22Rv1 (cell line): ENCODE data around the gene NOL9.
"Not testable (repeated sequence)": the region's sequence is repeated elsewhere in the genome, so short reads cannot be mapped to it uniquely, and the experiment has no call there.

Experiments
- H3K27ac ChIP-seq: fragments of 450-650 bp; 2 replicates; pipeline ENCODE4 v1.5.1; 2017
- ZFX ChIP-seq: fragments of 450-650 bp; IDR thresholded peaks from 2 replicates; pipeline ENCODE4 v1.6.1; 2017; ENCODE audit warnings: antibody characterized with exemption, borderline replicate concordance
- TF ChIP-seq, protein P1 (sequence below): fragments of 450-650 bp; IDR thresholded peaks from 2 replicates; pipeline ENCODE4 v1.5.1; 2017; ENCODE audit warnings: mild to moderate bottlenecking

NOL9 gene

GRCh38 chr1:6574818-6575217 is 20.5 kb upstream of the NOL9 start:
- no peak overlapping the region for H3K27ac ChIP-seq
- TF ChIP-seq ZFX: no peak
- TF ChIP-seq, protein P1, sequence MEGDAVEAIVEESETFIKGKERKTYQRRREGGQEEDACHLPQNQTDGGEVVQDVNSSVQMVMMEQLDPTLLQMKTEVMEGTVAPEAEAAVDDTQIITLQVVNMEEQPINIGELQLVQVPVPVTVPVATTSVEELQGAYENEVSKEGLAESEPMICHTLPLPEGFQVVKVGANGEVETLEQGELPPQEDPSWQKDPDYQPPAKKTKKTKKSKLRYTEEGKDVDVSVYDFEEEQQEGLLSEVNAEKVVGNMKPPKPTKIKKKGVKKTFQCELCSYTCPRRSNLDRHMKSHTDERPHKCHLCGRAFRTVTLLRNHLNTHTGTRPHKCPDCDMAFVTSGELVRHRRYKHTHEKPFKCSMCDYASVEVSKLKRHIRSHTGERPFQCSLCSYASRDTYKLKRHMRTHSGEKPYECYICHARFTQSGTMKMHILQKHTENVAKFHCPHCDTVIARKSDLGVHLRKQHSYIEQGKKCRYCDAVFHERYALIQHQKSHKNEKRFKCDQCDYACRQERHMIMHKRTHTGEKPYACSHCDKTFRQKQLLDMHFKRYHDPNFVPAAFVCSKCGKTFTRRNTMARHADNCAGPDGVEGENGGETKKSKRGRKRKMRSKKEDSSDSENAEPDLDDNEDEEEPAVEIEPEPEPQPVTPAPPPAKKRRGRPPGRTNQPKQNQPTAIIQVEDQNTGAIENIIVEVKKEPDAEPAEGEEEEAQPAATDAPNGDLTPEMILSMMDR: no peak

GRCh38 chr1:6574025-6574620 is 19.8 kb upstream of the NOL9 start:
- TF ChIP-seq ZFX: no peak
- TF ChIP-seq, protein P1: no peak
- no peak overlapping the region for H3K27ac ChIP-seq

DNA sequence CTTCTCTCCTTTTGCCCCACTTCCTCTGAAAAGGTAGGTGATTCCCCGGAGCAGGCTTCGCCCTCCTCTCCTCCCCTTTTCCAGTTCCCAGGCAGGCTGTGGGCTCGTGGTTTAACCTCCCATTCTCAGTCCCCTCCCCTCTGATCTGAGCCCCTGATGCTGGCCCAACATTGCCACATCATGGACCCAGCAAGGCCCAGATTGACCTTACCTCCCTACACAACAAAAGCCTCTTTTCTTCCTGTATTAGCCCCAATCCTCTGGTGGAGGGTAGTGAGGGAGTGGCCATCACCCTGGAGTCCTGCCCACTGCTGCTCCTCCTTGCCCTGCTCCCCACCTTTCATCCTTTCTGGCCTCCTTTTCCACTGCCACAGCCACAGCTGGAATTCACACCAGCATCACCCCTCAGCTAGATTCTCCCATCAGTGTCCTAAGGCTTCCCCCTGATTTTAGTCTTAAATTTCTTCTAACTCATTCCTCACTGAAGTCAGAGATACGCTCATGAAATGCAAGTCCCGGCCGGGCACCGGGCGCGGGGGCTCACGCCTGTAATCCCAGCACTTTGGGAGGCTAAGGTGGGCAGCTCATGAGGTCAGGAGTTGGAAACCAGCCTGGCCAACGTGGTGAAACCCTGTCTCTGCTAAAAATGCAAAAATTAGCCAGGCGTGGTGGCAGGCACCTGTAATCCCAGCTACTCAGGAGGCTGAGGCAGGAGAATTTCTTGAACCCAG is 18.5 kb upstream of the NOL9 start:
- H3K27ac ChIP-seq: no peak overlapping the region
- TF ChIP-seq, protein P1: no peak
- TF ChIP-seq ZFX: no peak

GRCh38 chr1:6570987-6571386 is 16.7 kb upstream of the NOL9 start:
- no peak overlapping the region for H3K27ac ChIP-seq
- no peak for TF ChIP-seq ZFX
- TF ChIP-seq, protein P1: no peak

DNA sequence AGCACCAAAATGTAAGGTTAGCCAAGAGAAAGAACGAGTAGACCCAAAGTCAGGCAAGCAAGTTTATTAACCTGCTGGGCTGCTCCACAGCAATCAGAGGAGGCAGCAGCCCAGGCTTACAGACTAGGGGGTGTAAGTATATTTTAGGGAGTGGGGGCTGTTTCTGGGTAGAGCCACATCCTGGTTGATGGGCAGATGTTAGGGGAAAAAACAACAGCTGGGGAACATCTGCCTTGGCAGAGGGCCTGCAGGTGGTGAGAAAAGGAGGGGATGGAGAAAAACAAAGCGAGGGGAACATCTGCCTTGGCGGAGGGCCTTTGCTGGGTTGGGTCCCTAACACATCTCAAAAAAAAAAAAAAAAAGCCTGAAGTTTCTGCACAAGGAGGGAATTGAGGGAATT is 15.8 kb upstream of the NOL9 start:
- TF ChIP-seq, protein P1: no peak
- TF ChIP-seq ZFX: no peak
- no peak overlapping the region for H3K27ac ChIP-seq

GRCh38 chr1:6569033-6569432 is 14.7 kb upstream of the NOL9 start:
- no peak overlapping the region for H3K27ac ChIP-seq
- TF ChIP-seq, protein P1: no peak
- TF ChIP-seq ZFX: no peak

- H3K27ac ChIP-seq: no peak overlapping the region
- TF ChIP-seq, protein P1: no peak
- no peak for TF ChIP-seq ZFX
These were observed 6.0 kb upstream of the NOL9 start for GRCh38 chr1:6560267-6560666.

DNA sequence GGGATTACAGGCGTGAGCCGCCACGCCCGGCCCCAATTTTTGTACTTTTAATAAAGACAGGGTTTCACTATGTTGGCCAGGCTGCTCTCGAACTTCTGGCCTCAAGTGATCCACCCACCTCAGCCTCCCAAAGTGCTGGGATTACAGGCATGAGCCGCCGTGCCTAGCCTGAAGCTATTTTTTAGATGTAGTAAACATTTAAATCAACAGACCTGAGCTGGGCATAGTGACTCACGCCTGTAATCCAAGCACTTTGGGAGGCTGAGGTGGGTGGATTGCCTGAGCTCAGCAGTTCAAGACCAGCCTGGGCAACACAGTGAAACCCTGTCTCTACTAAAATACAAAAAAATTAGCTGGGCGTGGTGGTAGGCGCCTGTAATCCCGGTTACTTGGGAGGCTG is 4.8 kb upstream of the NOL9 start:
- not testable (repeated sequence) for H3K27ac ChIP-seq
